Measurements from ENCODE around the gene MAGED2. TPM values are rescaled to one million over a fixed set of nuclear protein-coding genes. Genes with fewer than 3 reads are reported as not detected.

The MAGED2 gene
- total RNA-seq (2011; cell fraction: chromatin; rRNA removed; ENCODE audit: low replicate concordance) = 68.0 and 100 TPM in 2 replicates
- total RNA-seq (2011; cell fraction: nucleolus; rRNA removed) = 50.7 and 62.2 TPM in 2 replicates
- 53.1 and 54.0 TPM in 2 replicates for total RNA-seq (2011; cell fraction: nucleoplasm; rRNA removed)
- total RNA-seq (2014; rRNA removed) = 23.1 and 25.3 TPM in 2 replicates
- 16.7 and 19.7 TPM in 2 replicates for total RNA-seq (2014; rRNA removed; fragmentation: Illumina TruSeq; extraction: Trizol)
- total RNA-seq (2015; rRNA removed; fragmentation: Illumina TruSeq; extraction: Trizol) = 23.1 and 23.4 TPM in 2 replicates
- total RNA-seq (2021) = 21.9 and 22.4 TPM in 2 replicates
- 49.1 and 69.3 TPM in 2 replicates for polyA plus RNA-seq (2011; rRNA removed)
- 30.2 and 48.9 TPM in 2 replicates for polyA plus RNA-seq (2011; cell fraction: cytosol; rRNA removed)
- 97.2 and 172 TPM in 2 replicates for polyA plus RNA-seq (2011; cell fraction: nucleus; rRNA removed)
- 27.1 and 58.5 TPM in 2 replicates for polyA plus RNA-seq (2012)
- 31.3 and 36.1 TPM in 2 replicates for polyA plus RNA-seq (2014; fragmentation: Illumina TruSeq; extraction: Trizol)
- polyA plus RNA-seq (2014; fragmentation: Nextera tagmentation; extraction: Ambion mirVana) = 10 to 100 TPM; 22.8 to 45.9 TPM
- polyA plus RNA-seq (2014; rRNA removed) = 33.0 and 36.1 TPM in 2 replicates
- polyA minus RNA-seq (2011; rRNA and poly(A)+ RNA removed) = 20.8 and 25.7 TPM in 2 replicates
- polyA minus RNA-seq (2011; cell fraction: cytosol; rRNA and poly(A)+ RNA removed) = 9.4 and 13.5 TPM in 2 replicates
- polyA minus RNA-seq (2011; cell fraction: nucleus; rRNA and poly(A)+ RNA removed) = 14.5 and 40.5 TPM in 2 replicates
- Bru-seq, nascent RNA = percentile 62 among the genes with signal in this experiment
- percentile 60 among the genes with signal in this experiment for BruChase-seq, experiment 1, labeled RNA remaining after a 2-hour chase
- percentile 68 among the genes with signal in this experiment for BruChase-seq, experiment 2, labeled RNA remaining after a 6-hour chase
- long read RNA-seq, experiment 1, transcript MAGED2-204 (13 exons, 2,048 nt) = major isoform, 22 of 84 reads
- long read RNA-seq, experiment 1, transcript MAGED2-206 (13 exons, 2,189 nt) = minor isoform, 15 of 84 reads
- long read RNA-seq, experiment 1, partial matches to known transcripts = 29 of 84 reads
- long read RNA-seq, experiment 1, other reads (novel, unspliced or antisense) = 13 of 84 reads
- long read RNA-seq, experiment 2, partial matches to known transcripts = 4 of 17 reads
- long read RNA-seq, experiment 2, other reads (novel, unspliced or antisense) = 5 of 17 reads
- long read RNA-seq, experiment 3, transcript MAGED2-204 (13 exons, 2,048 nt) = major isoform, 20 of 38 reads
- long read RNA-seq, experiment 3, partial matches to known transcripts = 3 of 38 reads
- long read RNA-seq, experiment 3, other reads (novel, unspliced or antisense) = 7 of 38 reads

DNA sequence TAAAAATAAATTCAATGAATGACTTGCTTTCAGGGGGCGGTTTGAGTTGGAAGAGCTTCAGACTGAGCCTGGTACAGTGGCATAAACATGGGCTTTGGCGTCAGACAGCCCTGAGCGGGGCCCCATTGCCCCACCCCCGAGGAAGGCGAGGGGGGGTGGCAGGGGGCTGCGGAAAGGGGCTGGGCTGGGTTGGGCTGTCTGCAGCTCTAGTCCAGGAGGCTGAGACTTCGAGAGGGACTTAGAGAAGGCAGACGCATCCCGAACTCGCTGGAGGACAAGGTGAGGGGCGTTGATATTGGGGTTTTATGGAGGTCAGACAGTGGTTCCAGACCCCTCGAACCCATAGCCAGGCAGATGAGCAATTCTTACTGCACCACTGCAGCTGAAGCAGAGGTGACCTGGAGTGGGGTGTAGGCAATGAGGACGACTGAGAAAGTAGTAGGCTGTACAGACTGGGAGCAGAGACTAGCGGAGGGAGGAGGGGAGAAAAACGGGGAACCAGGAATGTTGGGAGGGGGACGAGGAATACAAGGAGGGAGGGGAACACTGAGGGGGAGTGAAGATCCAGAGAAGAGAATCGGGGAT lies at the start of gene MAGED2:
Gene MAGED2 (plus strand): TSS at position 222 of the 585 bp plus-strand sequence. CDS start 1,587 bp downstream, outside the sequence.
- in situ Hi-C loops (cut with MboI) = no loop called here
- FAIRE-seq = no peak
- H3K27ac ChIP-seq (ENCODE audit: extremely low read depth, low read depth, low read length) = peak within 1 kb of the TSS; percentile 63
- TF ChIP-seq STAT6 (CRISPR knock-in tag; IDR thresholded peaks at IDR 0.05) (no peak), ZBTB7A (IDR thresholded peaks at IDR 0.05; ENCODE audit: borderline replicate concordance, control insufficient read depth, low read depth, low read length) (0 out of 2 replicates have a peak, but pooled peaks have one; percentile 19), THRAP3 (IDR thresholded peaks at IDR 0.05; ENCODE audit: borderline replicate concordance) (no peak), NR2C2 (CRISPR knock-in tag; IDR thresholded peaks at IDR 0.05) (no peak), NR2C2 (tag; IDR thresholded peaks at IDR 0.05) (no peak), RBFOX2 (IDR thresholded peaks at IDR 0.05; ENCODE audit: low read depth, low read length) (no peak), VEZF1 (CRISPR knock-in tag; IDR thresholded peaks at IDR 0.05) (peak; percentile 83), ZNF695 (CRISPR knock-in tag; IDR thresholded peaks at IDR 0.05) (no peak), MAZ (CRISPR knock-in tag; conservative IDR thresholded peaks at IDR 0.05 in 1 of 2, IDR thresholded peaks at IDR 0.05 in 1 of 2) (peak; percentile 27 to 38; a peak in 1 of 4 replicates)
- TF ChIP-seq, protein P1, sequence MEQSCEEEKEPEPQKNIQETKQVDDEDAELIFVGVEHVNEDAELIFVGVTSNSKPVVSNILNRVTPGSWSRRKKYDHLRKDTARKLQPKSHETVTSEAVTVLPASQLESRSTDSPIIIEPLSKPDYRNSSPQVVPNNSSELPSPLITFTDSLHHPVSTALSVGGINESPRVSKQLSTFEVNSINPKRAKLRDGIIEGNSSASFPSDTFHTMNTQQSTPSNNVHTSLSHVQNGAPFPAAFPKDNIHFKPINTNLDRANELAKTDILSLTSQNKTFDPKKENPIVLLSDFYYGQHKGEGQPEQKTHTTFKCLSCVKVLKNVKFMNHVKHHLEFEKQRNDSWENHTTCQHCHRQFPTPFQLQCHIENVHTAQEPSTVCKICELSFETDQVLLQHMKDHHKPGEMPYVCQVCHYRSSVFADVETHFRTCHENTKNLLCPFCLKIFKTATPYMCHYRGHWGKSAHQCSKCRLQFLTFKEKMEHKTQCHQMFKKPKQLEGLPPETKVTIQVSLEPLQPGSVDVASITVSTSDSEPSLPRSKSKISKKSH (CRISPR knock-in tag; IDR thresholded peaks at IDR 0.05) = no peak

More for the DNA sequence above, at the start of gene MAGED2:
- intact Hi-C loops (cut with micrococcal nuclease) = no loop called here
- POLR2A ChIA-PET = no interaction called here
- CTCF ChIA-PET (ENCODE audit: low intra/inter-chr PET ratio) = no interaction called here
- peaks cover 8% of the 10 kb centered on the region; the same call in 1 of the 3 replicates for H3K79me2 ChIP-seq (ENCODE audit: control insufficient read depth, insufficient read depth, low read length)
- peak within 1 kb of the TSS; percentile 86 for H3K4me2 ChIP-seq (ENCODE audit: insufficient read depth, low read length)
- H3K36me3 ChIP-seq (ENCODE audit: control insufficient read depth, insufficient read depth, low read length) = peaks cover 6% of the 10 kb centered on the region; the same call in 2 of the 3 replicates
- no peaks in the 10 kb centered on the region for H3K9me3 ChIP-seq (replicated peaks; ENCODE audit: control insufficient read depth, insufficient read depth, low read depth, low read length)
- no peaks in the 10 kb centered on the region; a peak in 1 of 5 replicates for H3K27me3 ChIP-seq (ENCODE audit: control insufficient read depth in 2 of 2, insufficient read depth in 2 of 2, low read length in 2 of 2)
- DNase-seq (ENCODE audit: extremely low read depth in 1 of 4, low spot score in 3 of 4) = peak; percentile 15 to 25 (median 21)
- BruUV-seq (replicated peaks) = no TSS peak
- 12% methylated on average over 11 of the region's 17 CpGs for WGBS (ENCODE audit: insufficient coverage, low coverage, missing lambda C conversion rate)
- H3K9ac ChIP-seq (ENCODE audit: insufficient read depth in 1 of 2, low read depth in 2 of 2, low read length in 2 of 2) = peak within 1 kb of the TSS; percentile 61 to 62
- no peaks in the 10 kb centered on the region for H3K9me1 ChIP-seq (ENCODE audit: control insufficient read depth, insufficient read depth, low read length)
- H2AFZ ChIP-seq (ENCODE audit: low read depth, low read length) = peak within 1 kb of the TSS; percentile 82
- peak within 1 kb of the TSS; percentile 62 for H3K4me3 ChIP-seq
- peak; percentile 55 for ATAC-seq
- H4K20me1 ChIP-seq (replicated peaks; ENCODE audit: control insufficient read depth, insufficient read depth, low read length) = no peaks in the 10 kb centered on the region
- H3K4me1 ChIP-seq (replicated peaks in 1 of 2; ENCODE audit: control insufficient read depth in 2 of 2, insufficient read depth in 2 of 2, low read length in 2 of 2) = peaks cover 0 to 19% of the 10 kb centered on the region in 2 experiments; a peak in 2 of 5 replicates

Data from K562 (cell line).